Activated CD8-positive, alpha-beta T cell treated with anti-CD3 and anti-CD28 coated beads for 36 hours (primary cell): ENCODE data around the gene PGM1. TPM values are rescaled to one million over a fixed set of nuclear protein-coding genes. Genes with fewer than 3 reads are reported as not detected.

Source experiments
- ATAC-seq: fragments of 200-7000 bp; cut with Tn5 transposase; one replicate; pipeline ENCODE4 v1.10.0; 2021; ENCODE audit warnings: mild to moderate bottlenecking, moderate library complexity
- CTCF ChIA-PET: fragments of 350-600 bp; sonication (Branson Sonifier 250); formaldehyde crosslinking; loops from one replicate; lab custom pipeline; 2021; ENCODE audit warnings: antibody characterized with exemption; lab: Charles Lee
- POLR2A ChIA-PET: fragments of 350-600 bp; sonication (Branson Sonifier 250); formaldehyde crosslinking; loops from one replicate; lab custom pipeline; 2021; ENCODE audit warnings: antibody characterized with exemption; lab: Charles Lee
- DNase-seq: peaks from one replicate; pipeline ENCODE4 v3.0.0-alpha.2; 2020
- H3K27ac Mint-ChIP-seq: one replicate; pipeline ENCODE4 v1.8.0; 2021; ENCODE audit warnings: mild to moderate bottlenecking, mixed read lengths
- H3K27me3 Mint-ChIP-seq: one replicate; pipeline ENCODE4 v1.8.0; 2021; ENCODE audit warnings: mixed read lengths
- H3K36me3 Mint-ChIP-seq: one replicate; pipeline ENCODE4 v1.8.0; 2021; ENCODE audit warnings: low read depth, mixed read lengths
- H3K4me1 Mint-ChIP-seq: one replicate; pipeline ENCODE4 v1.8.0; 2021; ENCODE audit warnings: low read depth, mixed read lengths
- H3K4me3 Mint-ChIP-seq: one replicate; pipeline ENCODE4 v1.8.0; 2021; ENCODE audit warnings: mild to moderate bottlenecking, moderate library complexity, mixed read lengths
- H3K9me3 Mint-ChIP-seq: one replicate; pipeline ENCODE4 v1.8.0; 2021; ENCODE audit warnings: mixed read lengths
- intact Hi-C: fragments of 100-400 bp; cut with micrococcal nuclease; formaldehyde crosslinking; loops from one replicate; pipeline ENCODE4 v1.10.0; 2022
- total RNA-seq, 2 experiments: library from RNA; stranded (reverse); gene quantifications; one replicate each; pipeline ENCODE4 v1.2.3, GENCODE V29; 2021
- TF ChIP-seq, protein P1 (sequence below): fragments of 200-600 bp; IDR thresholded peaks from one replicate; pipeline ENCODE4 v1.8.0; 2022; ENCODE audit warnings: antibody characterized with exemption, mild to moderate bottlenecking

PGM1 gene
- total RNA-seq, 2 experiments from 2014 or later, result 47.4 to 48.9 TPM

DNA sequence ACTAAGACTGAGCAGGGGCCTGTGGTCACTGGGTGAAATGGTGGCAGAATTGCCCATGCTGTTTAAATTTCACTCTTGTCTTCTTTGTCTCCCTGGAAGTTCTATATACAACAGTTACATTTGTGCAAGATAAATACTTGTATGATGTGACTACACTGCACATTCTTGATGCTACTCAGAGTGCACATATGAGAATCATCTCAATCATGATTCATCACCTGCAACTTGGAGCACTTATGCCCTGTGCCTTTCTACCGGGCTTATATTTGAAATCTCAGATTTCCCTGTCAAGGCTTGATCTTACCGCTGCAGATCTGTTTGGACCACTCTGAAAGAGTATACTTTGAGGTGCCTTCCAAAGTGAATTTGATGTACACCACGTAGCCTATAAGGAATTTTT is 10.6 kb downstream of the PGM1 start:
- Mint-ChIP-seq H3K9me3 (no peaks in the 10 kb centered on the region), H3K36me3 (peaks cover 3% of the 10 kb centered on the region), H3K4me3 (no peak overlapping the region), H3K4me1 (no peaks in the 10 kb centered on the region), H3K27ac (no peak overlapping the region), H3K27me3 (no peaks in the 10 kb centered on the region)
- ATAC-seq (no peak), DNase-seq (no peak)
- CTCF ChIA-PET, result no interaction called here
- POLR2A ChIA-PET, result no interaction called here
- intact Hi-C loops, result no loop called here
- TF ChIP-seq, protein P1, sequence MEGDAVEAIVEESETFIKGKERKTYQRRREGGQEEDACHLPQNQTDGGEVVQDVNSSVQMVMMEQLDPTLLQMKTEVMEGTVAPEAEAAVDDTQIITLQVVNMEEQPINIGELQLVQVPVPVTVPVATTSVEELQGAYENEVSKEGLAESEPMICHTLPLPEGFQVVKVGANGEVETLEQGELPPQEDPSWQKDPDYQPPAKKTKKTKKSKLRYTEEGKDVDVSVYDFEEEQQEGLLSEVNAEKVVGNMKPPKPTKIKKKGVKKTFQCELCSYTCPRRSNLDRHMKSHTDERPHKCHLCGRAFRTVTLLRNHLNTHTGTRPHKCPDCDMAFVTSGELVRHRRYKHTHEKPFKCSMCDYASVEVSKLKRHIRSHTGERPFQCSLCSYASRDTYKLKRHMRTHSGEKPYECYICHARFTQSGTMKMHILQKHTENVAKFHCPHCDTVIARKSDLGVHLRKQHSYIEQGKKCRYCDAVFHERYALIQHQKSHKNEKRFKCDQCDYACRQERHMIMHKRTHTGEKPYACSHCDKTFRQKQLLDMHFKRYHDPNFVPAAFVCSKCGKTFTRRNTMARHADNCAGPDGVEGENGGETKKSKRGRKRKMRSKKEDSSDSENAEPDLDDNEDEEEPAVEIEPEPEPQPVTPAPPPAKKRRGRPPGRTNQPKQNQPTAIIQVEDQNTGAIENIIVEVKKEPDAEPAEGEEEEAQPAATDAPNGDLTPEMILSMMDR, result no peak

DNA sequence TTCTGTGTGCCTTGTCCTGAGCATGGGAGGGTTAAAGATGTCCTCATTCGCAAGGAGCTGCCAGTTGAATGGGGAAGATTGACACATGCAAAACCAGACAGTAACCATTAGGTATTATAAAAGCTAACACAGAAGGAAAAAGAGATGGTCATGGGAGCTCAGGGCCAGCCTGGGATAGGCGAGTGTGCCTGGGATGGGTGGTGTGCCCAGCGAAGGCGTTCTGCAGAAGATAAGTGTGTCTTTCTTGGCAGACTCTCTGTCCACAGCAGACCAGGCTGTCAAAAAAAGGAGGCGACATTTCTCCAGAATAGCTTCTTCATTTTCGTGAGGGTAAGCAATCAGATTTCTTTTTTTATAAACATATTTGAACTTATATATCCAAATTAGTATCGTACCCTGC is 14.1 kb downstream of the PGM1 start:
- Mint-ChIP-seq H3K9me3 (no peaks in the 10 kb centered on the region), H3K4me1 (peaks cover 6% of the 10 kb centered on the region), H3K36me3 (no peaks in the 10 kb centered on the region), H3K27ac (no peak overlapping the region), H3K4me3 (no peak overlapping the region), H3K27me3 (no peaks in the 10 kb centered on the region)
- ATAC-seq, result no peak
- CTCF ChIA-PET, result interaction anchor here (1.2 kb wide), 1 partner anchor 206 kb away, joined by 3 read pairs; no protein-coding TSS in a partner anchor
- intact Hi-C loops, result no loop called here
- no peak for DNase-seq
- TF ChIP-seq, protein P1, result no peak
- POLR2A ChIA-PET, result no interaction called here

DNA sequence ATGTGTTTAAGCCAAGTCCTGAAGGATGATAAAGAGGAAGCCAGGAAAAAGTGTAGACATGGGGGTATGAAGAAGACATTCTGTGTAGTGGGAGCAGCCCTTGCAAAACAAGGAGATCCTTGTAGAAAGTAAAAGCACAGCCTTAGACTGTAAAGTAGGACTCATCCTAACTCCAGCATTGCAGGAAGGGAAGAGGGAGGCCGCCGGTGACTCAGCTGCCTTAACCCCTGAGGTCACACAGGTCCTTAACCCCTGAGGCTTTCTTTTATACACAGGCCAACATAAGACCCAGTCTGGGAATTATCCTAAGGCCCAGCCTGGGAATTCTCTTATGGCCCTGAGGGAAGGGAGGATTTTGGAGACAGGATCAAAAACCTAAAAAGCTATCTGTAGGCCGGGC is 18.0 kb downstream of the PGM1 start:
- H3K36me3 Mint-ChIP-seq, result no peaks in the 10 kb centered on the region
- ATAC-seq, result no peak
- H3K4me1 Mint-ChIP-seq, result peaks cover 6% of the 10 kb centered on the region
- ChIA-PET POLR2A (no interaction called here), CTCF (interaction anchor here (0.6 to 1.6 kb wide), 2 partner anchors 446 to 635 kb away, joined by 3 to 5 read pairs; no protein-coding TSS in a partner anchor)
- no peaks in the 10 kb centered on the region for H3K9me3 Mint-ChIP-seq
- no peak overlapping the region for H3K27ac Mint-ChIP-seq
- DNase-seq, result no peak
- intact Hi-C loops, result no loop called here
- H3K4me3 Mint-ChIP-seq, result no peak overlapping the region
- TF ChIP-seq, protein P1, result no peak
- no peaks in the 10 kb centered on the region for H3K27me3 Mint-ChIP-seq

DNA sequence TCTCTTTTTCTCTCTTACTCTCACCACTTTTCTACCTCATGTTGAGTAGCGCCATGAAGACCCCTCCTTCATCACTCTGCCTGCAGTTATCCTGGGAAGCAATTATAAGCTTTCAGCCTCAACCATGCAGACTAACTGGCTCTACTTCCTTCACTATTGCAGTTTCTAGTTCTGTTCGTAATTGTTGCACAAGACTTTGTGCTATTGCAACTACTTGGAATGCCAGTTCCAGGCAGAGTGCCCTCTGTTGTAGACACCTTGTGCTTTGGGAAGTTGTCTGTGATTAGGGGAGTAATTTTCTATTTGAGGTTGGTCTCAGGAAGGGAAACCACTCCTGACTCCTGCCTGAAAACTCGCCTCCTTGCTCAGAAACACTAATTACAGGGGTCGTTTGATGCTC is 19.4 kb downstream of the PGM1 start:
- POLR2A ChIA-PET, result no interaction called here
- intact Hi-C loops, result no loop called here
- H3K27me3 Mint-ChIP-seq, result no peaks in the 10 kb centered on the region
- TF ChIP-seq, protein P1, result no peak
- H3K36me3 Mint-ChIP-seq, result no peaks in the 10 kb centered on the region
- CTCF ChIA-PET, result interaction anchor here (1.6 kb wide), 1 partner anchor 525 kb away, joined by 4 read pairs; no protein-coding TSS in a partner anchor
- H3K9me3 Mint-ChIP-seq, result no peaks in the 10 kb centered on the region
- ATAC-seq, result no peak
- H3K4me1 Mint-ChIP-seq, result peaks cover 6% of the 10 kb centered on the region
- no peak for DNase-seq
- no peak overlapping the region for H3K4me3 Mint-ChIP-seq
- H3K27ac Mint-ChIP-seq, result no peak overlapping the region

DNA sequence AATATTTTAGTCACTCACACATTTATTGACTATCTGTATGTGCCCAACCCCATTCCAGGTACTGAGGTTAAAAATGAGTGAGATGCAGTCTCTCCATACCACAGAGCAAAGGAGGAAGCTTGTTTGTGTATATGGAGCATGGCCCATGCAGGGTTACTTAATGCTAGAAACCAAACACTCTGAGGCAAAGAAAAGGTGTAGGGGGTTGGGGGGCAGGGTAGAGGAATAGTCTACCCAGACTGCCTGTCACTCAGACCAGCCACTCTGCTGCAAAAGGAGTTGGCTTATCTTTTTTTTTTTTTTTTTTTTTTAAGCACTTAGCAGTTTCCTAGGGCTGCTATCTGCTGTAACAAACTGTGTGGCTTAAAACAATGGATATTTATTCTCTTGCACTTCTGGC is 19.8 kb downstream of the PGM1 start:
- ATAC-seq (no peak), DNase-seq (no peak)
- no peak overlapping the region for H3K4me3 Mint-ChIP-seq
- POLR2A ChIA-PET, result no interaction called here
- H3K27me3 Mint-ChIP-seq, result no peaks in the 10 kb centered on the region
- H3K9me3 Mint-ChIP-seq, result no peaks in the 10 kb centered on the region
- CTCF ChIA-PET, result interaction anchor here (1.6 kb wide), 1 partner anchor 525 kb away, joined by 4 read pairs; no protein-coding TSS in a partner anchor
- H3K27ac Mint-ChIP-seq, result no peak overlapping the region
- no peaks in the 10 kb centered on the region for H3K36me3 Mint-ChIP-seq
- TF ChIP-seq, protein P1, result no peak
- peaks cover 6% of the 10 kb centered on the region for H3K4me1 Mint-ChIP-seq
- intact Hi-C loops, result no loop called here
